Measurements from ENCODE around the gene PPP1R2C.

GRCh38 chrX:42804524-42804923, 26.6 kb upstream of the PPP1R2C start:
- TF ChIP-seq CTCF (IDR thresholded peaks at IDR 0.05; ENCODE audit: low read depth, low read length) (no peak), POLR2A (IDR thresholded peaks at IDR 0.05; ENCODE audit: extremely low read depth, insufficient read length) (no peak), MAX (IDR thresholded peaks at IDR 0.05; ENCODE audit: low read depth, low read length) (no peak), MYC (IDR thresholded peaks at IDR 0.05; ENCODE audit: low read depth, low read length) (no peak)

All from NB4 (cell line).